HG03520 (cell line): Measurements from ENCODE around the gene NOM1.
A peak's percentile ranks its signal among the peaks of the same experiment; 100 is the strongest.

Experiments used
- ATAC-seq: cut with Tn5 transposase; IDR thresholded peaks from one replicate; pipeline ENCODE4 v1.9.1; 2021; ENCODE audit warnings: mild to moderate bottlenecking, moderate library complexity; ENCODE audit not compliant: unreplicated experiment

NOM1 gene

DNA sequence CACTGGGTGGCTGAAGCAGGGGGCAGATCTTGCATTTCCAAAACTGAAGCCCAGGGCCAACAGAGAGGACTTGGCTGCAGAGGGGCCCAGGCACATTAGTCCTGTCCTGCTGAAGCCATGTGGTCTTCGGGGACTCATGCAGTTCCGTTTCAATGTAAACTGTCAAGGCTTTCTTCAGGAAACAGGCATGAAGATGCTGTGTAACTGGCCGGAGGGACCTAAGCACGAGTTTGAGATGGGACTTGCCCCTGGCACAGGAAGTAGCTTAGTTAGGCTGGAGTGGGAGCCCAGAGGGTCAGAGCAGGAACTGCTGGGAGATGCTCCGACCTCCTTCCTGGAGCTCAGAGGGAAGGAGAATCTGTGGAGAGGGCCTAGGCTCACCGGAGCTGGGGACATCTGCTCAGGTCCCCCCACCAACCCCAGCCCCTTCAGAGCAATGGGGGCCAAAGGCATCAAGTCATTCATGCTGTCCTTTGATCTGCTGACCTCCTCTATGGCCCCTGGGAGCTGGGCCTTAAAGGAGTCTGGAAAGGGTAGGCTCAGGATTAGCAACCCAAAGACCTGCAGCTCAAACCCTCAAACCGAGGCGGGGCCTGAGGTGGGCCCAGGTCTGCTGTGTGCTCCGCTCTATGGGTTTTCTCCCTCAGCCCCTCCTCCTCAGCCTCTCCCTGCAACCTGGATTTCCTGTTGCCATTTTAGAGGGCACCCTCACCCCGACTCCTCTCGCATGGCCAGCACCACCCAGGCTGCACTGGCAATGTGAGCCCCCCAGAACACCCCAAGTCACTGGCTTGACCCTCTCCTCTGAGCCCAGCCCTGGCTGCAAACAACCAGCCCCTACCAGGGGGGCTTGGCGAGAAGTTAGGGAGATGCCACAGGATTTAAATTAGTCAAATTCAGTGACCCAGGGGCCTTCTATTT, 65.4 kb downstream of the NOM1 start:
- no peak for ATAC-seq

DNA sequence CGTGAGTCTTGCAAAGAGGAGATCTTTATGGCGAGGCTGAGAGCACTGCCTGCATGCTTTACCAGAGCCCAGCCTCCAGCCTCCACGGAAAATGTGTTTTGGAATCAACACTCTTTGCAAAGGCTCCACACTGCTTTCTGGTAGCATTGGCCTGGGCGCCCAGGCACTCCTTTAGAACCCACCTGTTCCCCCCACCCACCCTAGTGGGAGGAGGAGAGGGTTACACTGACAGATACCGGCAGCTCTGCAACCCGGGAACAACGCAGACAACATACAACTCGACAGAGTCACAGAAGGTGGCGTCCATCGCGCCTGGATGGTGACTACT, 66.5 kb downstream of the NOM1 start:
- ATAC-seq = peak; percentile 2

DNA sequence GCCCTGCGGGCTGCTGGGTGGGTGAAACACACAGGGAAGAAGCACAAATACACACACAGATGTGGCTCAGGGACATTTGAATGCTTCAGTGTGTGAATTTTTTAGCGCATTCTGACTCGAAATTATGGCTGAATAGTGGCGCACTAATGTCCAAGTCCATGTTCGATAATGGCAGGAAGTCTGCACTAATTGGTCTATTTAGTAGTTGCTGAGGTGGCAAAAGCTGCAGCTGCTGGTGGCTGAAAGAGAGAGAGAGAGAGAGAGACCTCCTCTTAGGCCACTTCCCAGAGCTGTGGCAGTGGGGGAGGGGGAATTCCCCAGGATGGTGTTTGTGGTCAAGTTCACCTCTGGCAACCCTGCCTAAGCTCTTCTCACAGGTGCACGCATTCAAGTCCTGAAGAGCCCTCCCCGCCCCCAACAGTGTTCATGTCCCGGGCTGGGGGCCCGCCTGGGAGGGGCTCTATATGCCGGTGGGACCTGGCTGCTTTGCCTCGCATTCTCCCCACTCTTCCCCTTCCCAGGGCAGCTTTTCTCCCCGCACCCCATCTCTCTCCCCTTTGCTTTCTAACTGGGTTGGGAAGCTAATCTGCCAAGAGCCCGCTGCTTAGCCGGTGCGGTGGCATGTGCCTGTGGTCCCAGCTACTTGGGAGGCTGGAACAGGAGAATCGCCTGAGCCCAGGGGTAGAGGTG, 67.0 kb downstream of the NOM1 start:
- peak; percentile 58 for ATAC-seq

DNA sequence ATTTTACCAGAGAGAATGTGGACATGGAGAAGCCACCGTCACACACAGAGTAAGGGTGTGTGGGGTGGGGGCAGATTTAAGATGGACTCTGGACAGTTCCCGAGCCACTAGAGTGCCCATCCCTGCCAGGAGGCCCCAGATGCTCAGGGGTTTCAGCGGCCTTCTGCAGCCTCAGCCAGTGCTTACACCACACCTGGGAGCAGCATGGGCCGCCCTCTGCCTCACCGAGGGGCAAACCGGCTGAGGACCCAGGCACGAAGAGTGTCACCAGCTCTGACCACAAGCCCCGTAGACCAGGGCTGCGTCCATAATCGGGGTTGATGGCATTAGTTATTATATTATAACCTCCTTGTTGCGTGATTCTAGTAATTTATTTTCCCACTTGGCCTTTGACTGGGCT, 67.6 kb downstream of the NOM1 start:
- ATAC-seq = no peak

DNA sequence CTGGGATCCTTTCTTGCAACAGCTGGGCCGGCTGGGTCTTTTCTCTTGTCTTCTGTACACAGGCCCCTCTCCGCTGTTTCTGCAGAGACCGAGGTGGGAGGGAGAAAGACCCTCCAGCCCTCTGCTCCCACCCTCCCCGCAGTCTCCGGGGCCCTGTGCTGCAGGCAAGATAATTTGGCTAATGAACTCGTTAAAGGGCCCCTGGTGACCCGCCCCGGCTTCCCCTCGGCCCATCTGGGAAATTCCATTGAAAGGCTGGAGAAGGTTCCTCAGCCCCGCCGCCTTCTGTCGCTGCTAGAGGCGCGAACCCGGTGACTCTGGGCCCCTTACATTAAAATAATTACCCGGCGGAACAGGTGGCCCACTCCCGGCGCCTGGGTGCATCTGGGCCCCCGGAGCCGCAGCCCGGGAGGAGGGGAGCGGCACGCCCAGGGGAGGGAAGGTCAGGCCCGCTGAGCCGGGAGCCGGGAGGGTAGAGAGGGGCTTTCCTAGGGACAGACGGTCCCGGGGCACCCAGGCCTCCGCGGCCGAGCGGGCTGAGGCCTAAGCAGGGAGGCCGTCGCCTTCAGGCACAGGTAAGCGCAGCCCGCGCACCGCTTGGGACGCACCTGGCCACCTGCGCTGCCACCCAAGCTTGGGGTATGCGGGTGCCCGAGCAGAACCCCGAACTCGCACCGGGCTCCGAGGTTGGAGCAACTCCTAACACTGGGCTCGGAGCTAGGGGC, 68.3 kb downstream of the NOM1 start:
- ATAC-seq = no peak

DNA sequence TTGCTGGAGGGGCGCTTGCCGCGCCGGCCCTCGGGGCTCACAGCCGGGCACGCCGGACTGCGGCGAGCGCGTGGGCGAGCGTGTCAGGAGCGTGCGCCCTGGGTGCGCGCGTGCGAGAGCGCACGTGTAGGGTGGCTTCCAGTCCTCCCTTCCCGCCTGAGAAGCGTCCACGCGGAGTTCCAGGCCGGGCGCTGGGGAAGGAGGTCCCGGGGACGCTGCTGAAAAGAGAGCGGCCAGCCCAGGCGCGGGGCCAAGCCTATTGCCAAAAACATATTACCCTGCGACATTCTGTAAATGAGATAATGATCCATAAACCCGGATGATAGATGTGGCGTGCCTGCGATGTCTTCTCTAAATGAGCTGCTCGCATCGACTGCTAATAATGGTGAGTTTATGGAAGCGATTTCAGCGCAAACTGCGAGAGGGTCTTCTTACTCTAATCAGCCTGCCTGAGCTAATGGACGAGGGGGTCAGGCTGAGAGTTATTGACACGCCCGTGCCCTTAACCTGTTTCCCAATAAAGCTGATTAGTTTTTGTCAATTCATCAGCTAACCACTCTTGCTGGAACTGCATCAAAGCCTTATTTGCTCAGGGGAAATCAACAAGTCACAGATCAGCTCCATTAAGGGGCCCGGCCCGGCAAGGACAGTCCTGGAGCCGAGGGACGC, 69.0 kb downstream of the NOM1 start:
- ATAC-seq = no peak

GRCh38 chr7:157018997-157019608, 69.6 kb downstream of the NOM1 start:
- no peak for ATAC-seq

- ATAC-seq = no peak
These were observed 70.4 kb downstream of the NOM1 start for GRCh38 chr7:157019718-157020451.

- no peak for ATAC-seq
These were observed 71.1 kb downstream of the NOM1 start for GRCh38 chr7:157020514-157021070.

GRCh38 chr7:157021071-157021870, 71.8 kb downstream of the NOM1 start:
- ATAC-seq = no peak

GRCh38 chr7:157021871-157022680, 72.6 kb downstream of the NOM1 start:
- no peak for ATAC-seq
